Activated naive CD4-positive, alpha-beta T cell treated with anti-CD3 and anti-CD28 coated beads for 36 hours (primary cell): Measurements from ENCODE around the gene IL24. TPM values are rescaled to one million over a fixed set of nuclear protein-coding genes. Genes with fewer than 3 reads are reported as not detected.

Experiments used
- CTCF ChIA-PET: fragments of 350-600 bp; sonication (Branson Sonifier 250); formaldehyde crosslinking; loops from one replicate; lab custom pipeline; 2021; ENCODE audit warnings: antibody characterized with exemption; lab: Charles Lee
- DNase-seq: peaks from one replicate; pipeline ENCODE4 v3.0.0-alpha.2; 2020
- H3K27ac Mint-ChIP-seq: one replicate; pipeline ENCODE4 v1.8.0; 2021; ENCODE audit warnings: mild to moderate bottlenecking, mixed read lengths
- H3K27me3 Mint-ChIP-seq: one replicate; pipeline ENCODE4 v1.8.0; 2021; ENCODE audit warnings: low read depth, mixed read lengths
- H3K36me3 Mint-ChIP-seq: one replicate; pipeline ENCODE4 v1.8.0; 2021; ENCODE audit warnings: low read depth, mixed read lengths
- H3K4me1 Mint-ChIP-seq: one replicate; pipeline ENCODE4 v1.8.0; 2021; ENCODE audit warnings: low read depth, mixed read lengths
- H3K4me3 Mint-ChIP-seq: one replicate; pipeline ENCODE4 v1.8.0; 2021; ENCODE audit warnings: mild to moderate bottlenecking, moderate library complexity, mixed read lengths
- H3K9me3 Mint-ChIP-seq: one replicate; pipeline ENCODE4 v1.8.0; 2021; ENCODE audit warnings: mixed read lengths
- intact Hi-C: fragments of 100-400 bp; cut with micrococcal nuclease; formaldehyde crosslinking; loops from one replicate; pipeline ENCODE4 v1.15.1; 2023
- total RNA-seq, 2 experiments: library from RNA; stranded (reverse); gene quantifications; one replicate each; pipeline ENCODE4 v1.2.3, GENCODE V29; 2021

IL24 gene
- total RNA-seq, 2 experiments from 2014 or later, result 44.0 to 46.7 TPM

DNA sequence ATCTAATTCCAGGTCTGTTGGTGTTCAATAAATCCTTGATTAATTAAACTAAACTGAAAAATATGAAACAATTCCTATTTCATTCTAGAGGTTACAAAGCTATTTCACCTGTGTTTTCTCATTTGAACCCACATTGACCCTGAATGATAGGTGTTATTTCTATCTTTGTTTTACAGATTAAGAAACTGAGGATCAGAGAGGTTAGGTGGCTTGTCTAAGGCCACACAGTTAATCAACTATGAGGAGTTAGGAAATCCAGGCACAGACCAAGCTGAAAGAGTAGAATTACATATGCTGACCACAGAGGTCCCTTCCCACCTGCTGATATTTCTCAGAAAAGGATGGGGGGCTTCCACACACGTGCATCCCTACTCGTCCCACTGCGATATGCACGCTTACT is 48.5 kb downstream of the IL24 start:
- Mint-ChIP-seq H3K4me3 (no peak overlapping the region), H3K36me3 (no peaks in the 10 kb centered on the region), H3K4me1 (no peaks in the 10 kb centered on the region), H3K27me3 (peaks cover 2% of the 10 kb centered on the region), H3K27ac (no peak overlapping the region), H3K9me3 (peaks cover 1% of the 10 kb centered on the region)
- intact Hi-C loops, result no loop called here
- CTCF ChIA-PET, result interaction anchor here (0.9 to 2.6 kb wide), 4 partner anchors 10 to 61 kb away, joined by 3 to 9 read pairs (median 4); no protein-coding TSS in a partner anchor
- DNase-seq, result no peak

DNA sequence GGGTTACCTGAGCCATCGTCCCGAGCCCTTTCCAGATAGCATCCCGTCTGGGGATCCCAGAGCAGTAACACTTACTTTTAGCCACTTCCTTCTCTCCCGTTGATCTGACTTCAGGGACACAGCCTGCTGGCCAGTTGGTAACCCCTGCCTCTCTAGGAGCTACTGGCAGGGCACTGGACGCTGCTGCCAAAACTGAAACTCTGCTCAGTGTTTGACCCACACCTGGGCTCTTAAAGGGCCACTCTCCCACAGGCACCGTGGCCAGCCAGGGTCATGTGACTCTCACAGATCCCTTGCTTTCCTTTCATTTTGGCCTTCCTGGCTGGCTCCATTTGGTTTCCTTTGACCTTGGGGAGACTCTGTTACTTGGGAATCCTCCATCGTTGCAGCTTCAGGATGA is 49.0 kb downstream of the IL24 start, which contains the start of gene PIGR:
TSS of gene PIGR (minus strand) at position 206 of the 400 bp plus-strand sequence. CDS start 5,935 bp downstream, outside the sequence.
- no peaks in the 10 kb centered on the region for H3K4me1 Mint-ChIP-seq
- intact Hi-C loops, result no loop called here
- CTCF ChIA-PET, result interaction anchor here (0.9 to 2.6 kb wide), 3 partner anchors 10 to 37 kb away, joined by 3 to 9 read pairs (median 5); no protein-coding TSS in a partner anchor
- peaks cover 1% of the 10 kb centered on the region for H3K9me3 Mint-ChIP-seq
- H3K36me3 Mint-ChIP-seq, result no peaks in the 10 kb centered on the region
- DNase-seq, result no peak
- H3K27ac Mint-ChIP-seq, result no peak within 1 kb of the TSS
- peaks cover 2% of the 10 kb centered on the region for H3K27me3 Mint-ChIP-seq
- no peak within 1 kb of the TSS for H3K4me3 Mint-ChIP-seq

DNA sequence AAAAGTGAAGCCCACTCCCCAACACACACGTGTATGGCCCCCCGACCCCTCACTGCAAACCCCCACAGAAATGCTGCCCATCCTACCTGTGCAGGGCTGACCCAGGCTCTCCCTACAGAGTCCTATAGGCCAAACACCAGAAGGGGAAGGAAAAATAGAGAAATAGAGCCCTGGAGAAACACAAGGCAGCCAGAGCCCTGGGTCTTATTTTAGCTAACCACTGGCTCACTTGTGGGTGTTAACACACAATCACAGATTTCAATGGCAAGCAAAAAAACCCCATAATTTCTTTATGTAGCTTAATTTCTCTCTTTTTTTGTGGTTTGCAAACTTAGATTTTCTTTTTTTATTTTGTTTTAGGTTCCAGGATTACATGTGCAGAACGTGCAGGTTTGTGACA is 50.0 kb downstream of the IL24 start:
- H3K4me1 Mint-ChIP-seq, result no peaks in the 10 kb centered on the region
- no peak overlapping the region for H3K4me3 Mint-ChIP-seq
- H3K9me3 Mint-ChIP-seq, result peaks cover 1% of the 10 kb centered on the region
- H3K27ac Mint-ChIP-seq, result no peak overlapping the region
- CTCF ChIA-PET, result interaction anchor here (1.1 to 3.6 kb wide), 2 partner anchors 12 to 14 kb away, joined by 7 to 11 read pairs; no protein-coding TSS in a partner anchor
- DNase-seq, result no peak
- H3K36me3 Mint-ChIP-seq, result no peaks in the 10 kb centered on the region
- intact Hi-C loops, result no loop called here
- peaks cover 2% of the 10 kb centered on the region for H3K27me3 Mint-ChIP-seq

DNA sequence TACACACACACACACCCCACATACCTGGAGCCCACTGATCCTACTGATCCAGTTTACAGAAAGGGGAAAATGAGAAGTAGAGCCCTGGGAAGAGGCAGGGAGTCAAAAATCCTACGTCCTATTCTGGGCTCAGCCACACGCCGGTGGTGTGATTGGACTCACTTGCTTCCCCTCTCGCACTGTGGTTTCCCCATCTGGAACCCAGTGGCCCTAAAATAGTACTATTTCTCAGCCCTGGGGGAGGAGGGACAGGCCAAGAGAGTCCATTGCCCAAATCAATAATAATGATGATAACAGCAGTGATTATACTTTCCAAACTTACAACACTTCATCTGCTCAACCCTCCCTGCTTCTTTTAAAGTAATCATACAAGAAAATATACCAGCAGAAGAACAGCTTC is 52.0 kb downstream of the IL24 start:
- Mint-ChIP-seq H3K27me3 (peaks cover 2% of the 10 kb centered on the region), H3K4me3 (no peak overlapping the region), H3K4me1 (no peaks in the 10 kb centered on the region), H3K27ac (no peak overlapping the region), H3K9me3 (peaks cover 1% of the 10 kb centered on the region), H3K36me3 (no peaks in the 10 kb centered on the region)
- intact Hi-C loops, result no loop called here
- no peak for DNase-seq
- CTCF ChIA-PET, result interaction anchor here (1.4 to 3.6 kb wide), 3 partner anchors 16 to 55 kb away, joined by 3 to 11 read pairs (median 5); no protein-coding TSS in a partner anchor

DNA sequence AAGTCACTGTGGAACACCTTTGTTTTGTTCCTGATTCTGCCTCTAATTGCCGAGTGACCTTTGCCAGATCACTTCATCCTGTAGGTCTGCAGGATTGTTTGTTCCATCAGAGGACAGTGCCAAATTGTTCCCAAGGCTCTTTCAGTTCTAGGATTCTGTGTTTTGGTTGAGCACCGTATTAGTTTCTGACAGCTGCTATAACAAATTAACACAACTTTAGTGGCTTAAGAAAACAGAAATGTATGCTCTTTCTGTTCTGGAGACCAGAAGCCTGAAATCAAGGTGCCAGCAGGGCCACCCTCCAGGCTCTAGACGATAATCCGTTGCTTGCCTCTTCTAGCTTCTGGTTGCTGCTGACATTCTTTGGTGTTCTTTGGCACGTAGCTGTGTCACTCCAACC is 52.4 kb downstream of the IL24 start:
- no peaks in the 10 kb centered on the region for H3K36me3 Mint-ChIP-seq
- H3K4me1 Mint-ChIP-seq, result peaks cover 3% of the 10 kb centered on the region
- no peak for DNase-seq
- CTCF ChIA-PET, result interaction anchor here (1.4 to 3.6 kb wide), 2 partner anchors 16 to 55 kb away, joined by 3 to 11 read pairs; no protein-coding TSS in a partner anchor
- H3K9me3 Mint-ChIP-seq, result peaks cover 1% of the 10 kb centered on the region
- H3K27me3 Mint-ChIP-seq, result peaks cover 2% of the 10 kb centered on the region
- H3K27ac Mint-ChIP-seq, result no peak overlapping the region
- H3K4me3 Mint-ChIP-seq, result no peak overlapping the region
- intact Hi-C loops, result no loop called here

DNA sequence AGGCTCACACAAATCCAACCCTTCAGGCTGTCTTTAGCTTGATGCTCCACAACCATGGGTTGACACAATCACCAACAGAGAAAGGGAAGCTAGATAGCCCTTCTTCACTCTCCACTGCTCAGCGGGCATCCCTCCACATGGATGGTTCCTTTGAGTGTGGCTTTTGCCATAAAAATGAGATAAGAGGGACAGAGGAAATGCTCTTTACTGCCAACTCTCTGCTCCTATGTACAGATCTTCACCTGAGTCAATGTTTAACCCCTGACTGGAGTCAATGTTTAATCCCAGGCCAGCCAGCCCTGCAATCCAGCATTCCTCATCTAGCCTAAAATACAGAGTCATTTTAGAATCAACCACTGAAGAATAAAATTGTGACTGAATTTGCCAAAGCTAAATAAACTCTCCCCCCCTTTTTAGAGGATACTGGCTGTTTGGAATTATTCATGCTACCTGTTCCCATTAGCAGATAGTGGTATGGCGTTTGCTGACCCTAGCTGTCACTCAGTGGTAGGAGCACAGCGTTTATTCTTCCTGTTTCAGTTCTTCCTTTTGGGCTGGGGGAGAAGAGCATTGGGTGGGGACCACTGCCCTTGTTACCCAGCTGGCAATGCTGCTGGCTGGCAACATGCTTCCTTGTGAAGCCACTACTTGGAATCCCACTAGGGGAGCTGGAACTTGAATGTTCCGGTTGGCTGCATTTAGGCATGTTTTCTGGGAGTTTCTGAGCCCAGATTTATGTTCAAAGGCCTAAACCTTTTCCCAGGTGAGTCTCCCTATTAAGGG is 54.3 kb downstream of the IL24 start:
- Mint-ChIP-seq H3K4me3 (no peak overlapping the region), H3K27ac (no peak overlapping the region), H3K9me3 (peaks cover 1% of the 10 kb centered on the region), H3K36me3 (no peaks in the 10 kb centered on the region), H3K4me1 (peaks cover 13% of the 10 kb centered on the region), H3K27me3 (no peaks in the 10 kb centered on the region)
- no peak for DNase-seq
- intact Hi-C loops, result no loop called here
- CTCF ChIA-PET, result interaction anchor here (0.9 to 2.1 kb wide), 4 partner anchors 15 to 86 kb away, joined by 3 to 12 read pairs (median 4); partner anchors contain the start of gene IL20

DNA sequence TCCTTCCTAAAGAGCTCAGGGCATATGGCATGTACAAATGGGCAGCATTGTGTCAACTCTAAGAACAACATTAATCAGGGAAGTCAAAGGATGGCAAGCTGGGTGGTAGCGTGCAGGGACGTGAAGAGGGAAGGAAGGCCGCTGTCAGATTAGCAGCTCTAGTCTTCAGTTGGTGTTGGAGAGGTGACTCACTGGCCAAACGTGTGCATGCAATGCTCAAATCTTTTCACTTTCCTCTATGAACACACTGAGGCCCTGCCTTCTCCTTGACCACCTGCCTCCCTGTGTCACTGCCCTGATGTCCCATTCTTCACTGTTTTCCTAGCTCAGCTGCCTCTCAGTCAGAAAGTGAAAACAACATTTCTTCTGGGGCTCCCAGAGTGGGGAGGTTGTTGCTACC is 54.9 kb downstream of the IL24 start:
- DNase-seq, result no peak
- Mint-ChIP-seq H3K36me3 (no peaks in the 10 kb centered on the region), H3K27ac (no peak overlapping the region), H3K4me3 (no peak overlapping the region), H3K4me1 (peaks cover 13% of the 10 kb centered on the region), H3K27me3 (no peaks in the 10 kb centered on the region), H3K9me3 (peaks cover 1% of the 10 kb centered on the region)
- intact Hi-C loops, result no loop called here
- CTCF ChIA-PET, result interaction anchor here (0.9 to 2.1 kb wide), 2 partner anchors 19 to 20 kb away, joined by 3 to 12 read pairs; no protein-coding TSS in a partner anchor

DNA sequence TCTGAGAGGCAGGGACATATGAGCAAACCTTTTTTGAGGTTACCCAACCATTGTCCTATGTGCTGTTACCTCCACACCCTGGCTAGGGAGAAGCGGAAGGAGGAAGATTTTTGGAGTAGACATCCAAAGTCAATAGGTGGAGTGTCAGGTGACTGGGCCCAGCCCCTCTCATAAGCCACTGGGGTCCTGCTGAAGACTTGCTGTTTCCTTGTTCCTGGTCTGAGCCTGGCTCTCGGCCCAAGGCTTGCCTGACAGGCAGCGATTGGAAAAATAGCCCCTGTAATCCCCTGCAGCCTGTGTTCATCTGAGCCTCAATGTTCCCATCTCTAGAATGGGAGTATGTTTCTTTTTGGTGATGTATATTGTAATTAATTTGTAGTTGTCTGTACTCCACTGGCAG is 55.9 kb downstream of the IL24 start:
- Mint-ChIP-seq H3K4me1 (peaks cover 13% of the 10 kb centered on the region), H3K36me3 (no peaks in the 10 kb centered on the region), H3K27me3 (no peaks in the 10 kb centered on the region), H3K4me3 (no peak overlapping the region), H3K9me3 (peaks cover 1% of the 10 kb centered on the region), H3K27ac (no peak overlapping the region)
- intact Hi-C loops, result no loop called here
- CTCF ChIA-PET, result interaction anchor here (1.5 kb wide), 1 partner anchor 51 kb away, joined by 4 read pairs; no protein-coding TSS in a partner anchor
- DNase-seq, result no peak

DNA sequence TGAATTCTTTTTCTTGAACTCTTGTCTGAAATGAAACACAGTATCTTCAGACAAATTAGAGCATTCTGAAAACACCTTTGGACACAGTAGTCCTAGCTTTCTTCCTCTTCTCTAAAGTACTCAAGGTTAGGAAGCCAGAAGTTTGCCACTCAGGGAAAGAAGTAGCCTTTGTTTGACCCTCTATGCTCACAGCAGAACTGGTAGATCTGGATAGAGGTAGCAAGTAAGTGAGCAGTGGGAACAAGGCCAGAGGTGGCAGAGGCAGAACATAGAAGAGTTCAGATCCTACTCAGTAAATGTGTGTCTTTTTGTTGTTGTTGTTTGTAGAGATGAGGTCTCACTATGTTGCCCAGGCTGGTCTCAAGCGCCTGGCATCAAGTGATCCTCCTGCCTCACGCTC is 56.4 kb downstream of the IL24 start:
- no peaks in the 10 kb centered on the region for H3K36me3 Mint-ChIP-seq
- intact Hi-C loops, result no loop called here
- CTCF ChIA-PET, result interaction anchor here (1.0 to 1.5 kb wide), 5 partner anchors 18 to 219 kb away, joined by 3 to 11 read pairs (median 4); no protein-coding TSS in a partner anchor

More for the DNA sequence above, 56.4 kb downstream of the IL24 start:
- no peaks in the 10 kb centered on the region for H3K27me3 Mint-ChIP-seq
- DNase-seq, result no peak
- H3K4me1 Mint-ChIP-seq, result peaks cover 13% of the 10 kb centered on the region
- H3K27ac Mint-ChIP-seq, result no peak overlapping the region
- no peak overlapping the region for H3K4me3 Mint-ChIP-seq
- H3K9me3 Mint-ChIP-seq, result peaks cover 1% of the 10 kb centered on the region

Other genes starting within 250 kb of the IL24 start
- gene MAPKAPK2, start 212.5 kb upstream of the IL24 start, total RNA-seq, result 10 to 100 TPM; 83.4 to 85.3 TPM
- gene IL19, start 126.7 kb upstream of the IL24 start, total RNA-seq, result not detected
- gene IL10, start 124.9 kb upstream of the IL24 start, total RNA-seq, result not detected
- gene IL20, start 31.8 kb upstream of the IL24 start, total RNA-seq, result under 1 TPM in 1 of 2 experiments, not detected in 1; 0.31 TPM
- gene FCMR, start 24.5 kb downstream of the IL24 start, total RNA-seq, result 10 to 100 TPM; 49.6 to 52.1 TPM
- gene PIGR, start 49.0 kb downstream of the IL24 start, total RNA-seq, result under 1 TPM in 1 of 2 experiments, not detected in 1; 0.10 TPM
- not detected for gene FCAMR, start 73.0 kb downstream of the IL24 start, total RNA-seq
- gene C1orf116, start 135.3 kb downstream of the IL24 start, total RNA-seq, result not detected
- 1 to 10 TPM; 8.6 to 8.8 TPM for gene YOD1, start 153.8 kb downstream of the IL24 start, total RNA-seq
- gene PFKFB2, start 155.8 kb downstream of the IL24 start, total RNA-seq, result 1 to 10 TPM; 3.4 to 6.2 TPM
- gene C4BPB, start 191.4 kb downstream of the IL24 start, total RNA-seq, result 1 to 10 TPM in 1 of 2 experiments, under 1 TPM in 1; 0.81 to 1.1 TPM
- not detected for gene C4BPA, start 206.8 kb downstream of the IL24 start, total RNA-seq